Activated CD8-positive, alpha-beta memory T cell treated with anti-CD3 and anti-CD28 coated beads for 4 hours (primary cell): ENCODE data around the gene MYCL.
"Not testable (repeated sequence)": the region's sequence is repeated elsewhere in the genome, so short reads cannot be mapped to it uniquely, and the experiment has no call there.

ENCODE experiments used
- DNase-seq, 2 donors: peaks; one replicate each; pipeline ENCODE4 v3.0.0-alpha.2; 2020; ENCODE audit warnings: low read depth in 2 of 2

The MYCL gene

DNA sequence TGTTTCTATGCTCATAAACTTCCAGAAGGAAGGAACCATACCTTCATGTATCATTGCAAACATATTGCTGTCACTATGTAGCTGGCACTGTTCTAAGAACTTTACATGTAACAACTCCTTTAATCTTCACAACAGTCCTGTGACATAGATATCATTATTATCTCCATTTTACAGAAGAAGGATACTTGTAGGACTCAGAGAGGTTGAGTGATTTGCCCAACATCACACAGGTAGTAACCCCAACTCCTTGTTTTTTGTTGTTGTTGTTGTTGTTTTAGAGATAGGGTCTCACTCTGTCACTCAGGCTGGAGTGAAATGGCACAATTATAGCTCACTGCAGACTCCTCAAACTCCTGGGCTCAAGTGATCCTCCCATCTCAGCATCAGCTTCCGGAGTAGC is 10.8 kb downstream of the MYCL start:
- DNase-seq = no peak

GRCh38 chr1:39890273-39890672 is 11.4 kb downstream of the MYCL start:
- no peak for DNase-seq

DNA sequence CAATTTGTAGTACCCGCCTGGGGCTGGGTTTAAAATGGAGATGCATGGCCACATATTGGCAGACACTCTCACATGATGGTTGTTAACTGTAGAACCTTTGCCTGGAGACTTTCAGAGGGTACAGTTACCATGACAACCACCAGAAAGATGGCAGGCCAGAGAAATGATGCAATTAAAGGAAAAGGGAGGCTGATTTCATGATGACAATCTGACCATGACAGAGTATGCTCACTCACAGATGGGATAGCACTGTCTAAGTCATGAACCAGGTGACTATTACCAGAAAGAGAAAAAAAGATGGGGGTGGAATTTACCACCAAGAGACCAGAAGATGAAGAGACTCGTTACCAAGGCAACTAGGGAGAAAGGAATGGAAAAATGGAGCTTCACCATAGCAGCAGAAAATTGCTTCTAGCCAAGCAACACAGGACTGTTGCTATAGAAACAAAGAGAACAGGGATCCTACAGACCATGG is 14.9 kb downstream of the MYCL start:
- DNase-seq = no peak

DNA sequence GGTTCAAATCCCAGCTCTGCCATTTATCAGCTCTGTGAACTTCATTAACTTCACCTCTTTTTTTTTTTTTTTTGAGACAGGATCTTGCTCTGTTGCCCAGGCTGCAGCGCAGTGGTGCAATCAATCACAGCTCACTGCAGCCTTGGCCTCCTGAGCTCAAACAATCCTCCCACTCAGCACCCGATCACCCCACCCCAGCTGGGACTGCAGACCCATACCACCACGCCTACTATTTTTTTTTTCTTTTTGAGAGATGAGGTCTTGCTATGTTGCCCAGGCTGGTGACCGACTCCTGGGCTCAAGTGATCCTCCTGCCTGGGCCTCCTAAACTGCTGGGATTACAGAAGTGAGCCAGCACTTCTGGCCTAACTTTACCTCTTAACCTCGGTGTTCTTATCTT is 16.2 kb downstream of the MYCL start:
- no peak for DNase-seq

- no peak for DNase-seq
These were observed 19.6 kb downstream of the MYCL start for GRCh38 chr1:39882152-39882551.

DNA sequence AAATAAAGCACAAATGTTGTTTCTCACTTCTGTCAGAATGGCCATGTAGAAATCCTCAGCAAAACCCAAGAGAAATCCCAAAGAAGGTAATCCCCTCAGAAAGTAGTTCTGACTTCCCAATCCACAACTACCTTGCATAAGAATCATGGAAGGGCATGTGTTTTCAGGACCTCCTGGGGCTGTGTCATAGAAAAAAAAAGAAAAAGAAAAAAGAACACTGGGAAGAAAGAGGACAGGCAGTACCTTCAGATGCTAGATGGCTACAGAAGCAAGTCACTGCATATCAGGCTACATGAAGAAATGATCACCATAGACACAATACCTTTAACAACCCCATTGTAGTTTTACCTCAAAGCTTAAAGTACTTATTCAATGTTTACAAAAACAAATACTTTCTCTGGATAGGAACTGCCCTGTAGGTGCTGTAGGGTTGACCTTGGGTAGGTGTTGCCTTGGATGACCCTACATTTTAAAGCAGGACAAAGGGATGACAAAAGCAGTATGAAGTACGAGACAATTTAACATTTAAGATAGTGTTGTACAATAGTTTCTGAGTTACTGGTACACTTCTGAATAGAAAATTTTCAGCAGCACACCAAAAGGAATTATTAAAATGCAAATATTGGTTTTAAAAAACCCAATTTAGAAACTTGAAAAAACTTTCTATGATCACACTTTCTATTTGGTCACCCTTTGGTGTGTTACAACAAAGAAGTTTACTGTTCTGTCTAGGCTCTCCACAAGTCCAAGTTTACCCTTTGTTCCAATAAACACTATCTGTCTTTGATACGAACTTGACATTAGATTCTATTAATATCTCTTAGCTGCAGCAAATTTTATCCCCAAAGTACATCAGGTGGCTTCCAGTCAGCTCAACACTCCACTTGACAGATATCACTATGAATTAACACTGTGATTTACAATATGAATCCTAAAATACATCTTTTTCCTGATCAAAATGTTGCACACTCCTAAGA is 23.4 kb downstream of the MYCL start:
- DNase-seq = no peak

- no peak for DNase-seq
These were observed 24.4 kb downstream of the MYCL start for GRCh38 chr1:39877231-39877778.

DNA sequence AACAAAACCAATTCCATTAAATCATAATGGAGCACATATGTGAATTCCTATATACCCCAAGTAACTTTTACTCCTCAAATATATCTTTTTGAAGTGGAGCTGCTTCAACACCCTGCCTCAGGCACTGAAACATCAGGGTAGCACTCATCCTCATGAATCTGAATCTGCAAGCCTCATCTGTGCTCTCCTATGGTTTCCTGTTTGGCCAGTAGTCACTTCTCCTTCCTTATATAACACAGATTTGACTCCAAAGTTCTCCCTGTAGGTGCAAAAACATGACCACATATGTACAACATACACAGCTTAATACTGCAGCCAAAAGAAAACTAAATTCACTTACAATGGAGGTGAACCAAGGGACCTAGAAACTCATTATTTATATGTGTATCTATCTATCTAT is 25.6 kb downstream of the MYCL start:
- no peak for DNase-seq

- DNase-seq = no peak
These were observed 29.0 kb downstream of the MYCL start for GRCh38 chr1:39872698-39873097.

DNA sequence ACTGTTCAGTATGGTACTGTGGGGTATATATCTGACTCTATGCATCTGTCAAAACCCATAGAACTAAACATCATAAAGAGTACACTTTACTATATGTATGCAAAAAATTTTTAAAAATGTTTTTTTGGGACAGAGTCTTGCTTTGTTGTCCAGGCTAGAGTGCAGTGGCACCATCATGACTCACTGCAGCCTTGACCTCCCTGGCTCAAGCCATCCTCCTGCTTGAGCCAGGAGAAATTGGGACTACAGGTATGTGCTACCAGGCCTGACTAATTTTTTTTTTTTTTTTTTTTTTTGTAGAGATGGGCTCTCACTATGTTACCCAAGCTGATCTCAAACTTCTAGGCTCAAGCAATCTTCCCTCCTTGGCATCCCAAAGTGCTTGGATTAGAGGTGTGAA is 29.9 kb downstream of the MYCL start:
- DNase-seq = no peak

- not testable (repeated sequence) for DNase-seq
These were observed 30.7 kb downstream of the MYCL start for GRCh38 chr1:39871043-39871442.

DNA sequence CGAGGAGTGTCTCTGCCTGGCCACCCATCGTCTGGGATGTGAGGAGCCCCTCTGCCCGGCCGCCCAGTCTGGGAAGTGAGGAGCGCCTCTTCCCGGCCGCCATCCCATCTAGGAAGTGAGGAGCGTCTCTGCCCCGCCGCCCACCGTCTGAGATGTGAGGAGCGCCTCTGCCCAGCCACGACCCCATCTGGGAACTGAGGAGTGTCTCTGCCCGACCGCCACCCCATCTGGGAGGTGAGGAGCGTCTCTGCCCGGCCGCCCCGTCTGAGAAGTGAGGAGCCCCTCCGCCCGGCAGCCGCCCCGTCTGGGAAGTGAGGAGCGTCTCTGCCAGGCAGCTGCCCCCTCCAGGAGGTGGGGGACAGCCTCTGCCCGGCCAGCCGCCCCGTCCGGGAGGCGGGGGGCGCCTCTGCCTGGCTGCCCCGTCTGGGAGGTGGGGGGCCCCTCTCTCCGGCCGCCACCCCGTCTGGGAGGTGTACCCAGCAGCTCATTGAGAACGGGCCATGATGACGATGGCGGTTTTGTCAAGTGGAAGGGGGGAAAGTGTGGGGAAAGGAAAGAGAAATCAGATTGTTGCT is 32.1 kb downstream of the MYCL start:
- not testable (repeated sequence) for DNase-seq

GRCh38 chr1:39866767-39867166 is 35.0 kb downstream of the MYCL start:
- DNase-seq = no peak

DNA sequence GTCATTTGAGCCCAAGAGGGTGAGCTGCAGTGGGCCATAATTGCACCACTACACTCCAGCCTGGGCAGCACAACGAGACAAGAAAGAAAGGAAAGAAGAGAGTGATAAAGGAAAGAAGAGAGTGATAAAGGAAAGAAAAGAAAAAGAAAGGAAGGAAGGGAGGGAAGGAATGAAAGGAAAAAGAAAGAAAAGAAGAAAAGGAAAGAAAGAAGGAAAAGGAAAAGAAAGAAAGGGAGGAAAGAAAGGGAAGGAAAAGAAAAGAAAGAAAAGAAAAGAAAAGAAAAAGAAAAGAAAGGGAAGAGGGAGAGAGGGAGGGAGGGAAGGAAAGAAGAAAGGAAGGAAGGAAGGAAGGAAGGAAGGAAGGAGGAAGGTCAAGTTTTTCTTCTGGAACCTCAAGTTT is 36.0 kb downstream of the MYCL start:
- no peak for DNase-seq

DNA sequence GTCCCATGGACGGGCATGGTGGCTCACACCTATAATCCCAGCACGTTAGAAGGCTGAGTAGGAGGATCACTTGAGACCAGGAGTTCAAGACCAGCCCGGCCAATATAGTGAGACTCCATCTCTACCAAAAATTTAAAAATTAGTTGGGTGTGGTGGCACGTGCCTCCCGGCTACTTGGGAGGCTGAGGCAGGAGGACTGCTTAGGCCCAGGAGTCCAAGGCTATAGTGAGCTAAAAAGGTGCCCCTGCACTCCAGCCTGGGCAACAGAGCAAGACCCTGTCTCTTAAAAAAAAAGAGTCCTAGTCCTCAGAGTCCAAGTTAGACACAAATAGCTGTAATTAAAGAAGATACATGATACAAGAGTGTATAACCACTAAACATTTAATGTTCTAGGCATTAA is 38.5 kb downstream of the MYCL start:
- DNase-seq = no peak

DNA sequence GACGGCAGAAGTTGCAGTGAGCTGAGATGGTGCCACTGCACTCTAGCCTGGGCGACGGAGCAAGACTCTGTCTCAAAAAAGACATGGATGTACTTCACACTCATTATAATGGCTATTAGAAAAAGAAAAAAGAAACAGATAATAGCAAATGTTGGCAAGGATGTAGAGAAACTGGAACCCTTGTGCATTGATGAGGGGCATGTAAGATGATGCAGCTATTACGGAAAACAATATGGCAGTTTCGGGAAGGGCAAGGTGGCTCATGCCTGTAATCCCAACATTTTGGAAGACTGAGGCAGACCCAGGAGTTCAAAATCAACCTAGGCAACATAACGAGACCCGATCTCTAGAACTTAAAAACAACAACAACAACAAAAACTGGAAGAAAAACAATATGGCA is 40.7 kb downstream of the MYCL start:
- no peak for DNase-seq

- no peak for DNase-seq
These were observed 41.6 kb downstream of the MYCL start for GRCh38 chr1:39859859-39860812.

DNA sequence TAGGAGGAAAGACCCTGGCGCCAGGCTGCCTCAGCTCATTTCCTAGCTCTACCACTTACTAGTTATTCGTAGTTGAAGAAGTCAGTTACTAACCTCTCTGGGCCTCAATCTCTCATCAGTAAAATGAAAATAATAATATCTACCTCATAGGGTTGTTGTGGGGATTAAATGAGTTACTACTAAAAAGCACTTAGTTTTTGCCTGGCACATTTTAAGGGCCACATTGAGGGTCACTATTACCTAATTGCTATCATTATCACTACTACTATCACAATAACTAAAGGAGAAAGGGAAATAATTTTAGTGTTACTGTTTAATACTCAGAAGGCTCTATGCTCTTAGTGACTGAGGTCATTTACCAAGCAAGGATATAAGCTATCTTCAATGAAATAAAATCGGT is 43.4 kb downstream of the MYCL start:
- DNase-seq = no peak

GRCh38 chr1:39857126-39857878 is 44.4 kb downstream of the MYCL start:
- DNase-seq = no peak

GRCh38 chr1:39854738-39855137 is 47.0 kb downstream of the MYCL start:
- no peak for DNase-seq

GRCh38 chr1:39854314-39854713 is 47.4 kb downstream of the MYCL start:
- DNase-seq = no peak
